HG02571 (cell line): Measurements from ENCODE around the gene BRSK1.

ENCODE experiments used
- ATAC-seq: cut with Tn5 transposase; IDR thresholded peaks from one replicate; pipeline ENCODE4 v1.9.1; 2021; ENCODE audit warnings: mild to moderate bottlenecking, moderate library complexity; ENCODE audit not compliant: unreplicated experiment

The BRSK1 gene

DNA sequence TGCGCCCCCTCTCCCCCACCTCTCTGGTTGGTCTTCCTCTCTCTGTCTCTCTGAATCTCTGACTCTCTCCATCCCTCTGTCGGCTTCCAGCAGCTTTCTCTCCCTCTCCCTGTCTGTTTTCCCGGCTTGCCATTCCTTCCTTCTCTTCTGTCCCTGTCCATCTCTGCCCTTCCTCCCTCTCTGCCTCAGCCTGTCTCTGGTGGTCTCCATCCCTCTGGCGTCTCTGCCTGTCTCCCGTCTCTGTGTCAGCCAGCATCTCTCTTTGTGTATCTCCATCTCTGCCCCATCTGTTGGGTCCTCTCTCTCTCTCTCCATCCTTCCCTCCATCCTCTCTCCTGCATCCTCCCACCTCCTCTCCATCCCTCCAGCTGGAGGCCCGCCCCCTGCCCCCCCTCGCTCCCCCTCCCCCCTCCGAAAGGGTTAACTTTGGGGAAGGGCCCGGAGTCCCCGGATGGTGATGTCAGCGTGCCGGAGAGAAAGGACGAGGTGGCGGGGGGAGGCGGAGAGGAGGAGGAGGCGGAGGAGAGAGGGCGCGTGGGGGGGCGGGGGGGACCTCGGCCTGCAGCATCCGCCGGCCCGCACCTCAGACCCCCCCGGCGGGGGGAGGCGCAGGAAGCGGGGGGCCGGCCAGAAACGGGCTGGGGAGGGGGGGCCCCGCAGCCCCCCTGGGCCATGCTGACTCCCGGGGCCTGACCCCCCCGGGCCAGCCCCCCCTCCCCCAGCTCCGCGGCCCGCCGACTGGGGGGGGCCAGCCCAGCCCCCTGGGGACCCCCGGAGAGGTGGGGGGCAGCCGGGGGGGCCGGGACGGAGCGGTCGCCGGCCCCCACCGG lies at the start of gene BRSK1:
Gene BRSK1, plus strand, starts transcription at position 450 of the 830 bp plus-strand sequence. CDS start 446 bp downstream, outside the sequence.
- ATAC-seq, result no peak

DNA sequence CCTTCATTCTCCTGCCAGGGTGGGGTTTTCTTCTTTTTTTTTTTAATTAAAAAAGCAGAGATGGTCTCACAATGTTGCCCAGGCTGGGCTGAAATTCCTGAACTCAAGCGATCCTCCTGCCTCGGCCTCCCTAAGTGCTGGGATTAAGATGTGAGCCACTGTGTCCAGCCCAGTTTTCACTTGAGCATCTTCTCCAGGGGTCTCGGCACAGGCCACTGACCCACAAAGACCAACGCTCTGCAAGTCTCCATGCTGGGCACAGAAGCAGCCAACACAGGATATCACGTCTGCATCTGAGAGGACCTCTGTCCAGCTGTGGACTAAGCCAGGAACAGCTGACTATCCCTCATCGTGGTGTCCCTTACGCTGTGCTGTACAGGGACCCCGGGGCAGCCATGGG lies 45.8 kb upstream of the BRSK1 start:
- ATAC-seq, result no peak

DNA sequence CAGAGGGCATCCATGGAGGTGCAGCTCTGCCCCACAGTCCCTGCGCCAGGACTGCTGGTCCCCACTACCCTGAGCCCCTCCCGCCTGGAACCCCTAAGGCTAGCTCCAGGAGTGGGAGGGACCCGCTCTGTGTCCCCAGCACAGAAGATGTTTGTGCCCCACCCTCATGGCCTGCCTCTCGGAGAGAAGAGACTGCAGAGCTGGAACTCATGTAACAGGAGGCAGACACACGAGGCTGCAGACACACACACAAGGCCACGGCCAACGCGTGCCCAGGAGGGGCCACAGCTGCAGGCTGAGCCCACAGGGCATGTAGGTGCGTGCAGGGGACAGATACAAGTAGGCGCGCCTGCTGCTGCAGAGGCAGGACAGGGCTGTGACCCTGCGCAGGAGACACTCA lies 44.8 kb upstream of the BRSK1 start:
- ATAC-seq, result no peak

DNA sequence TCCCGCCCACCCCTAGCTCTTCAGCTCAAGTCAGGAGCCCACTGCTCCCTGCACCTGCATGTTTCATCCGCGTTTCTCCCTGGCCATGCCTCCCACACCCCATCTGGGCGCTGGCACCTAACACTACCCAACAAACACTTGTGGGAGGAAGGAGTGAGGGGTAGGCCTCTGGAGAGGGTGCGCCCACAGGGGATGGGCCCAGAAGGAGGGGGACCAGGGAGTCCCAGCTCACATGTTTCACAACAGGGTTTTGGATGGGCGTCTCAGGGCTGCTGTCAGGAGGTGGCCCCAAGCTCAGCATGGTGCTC lies 43.1 kb upstream of the BRSK1 start:
- no peak for ATAC-seq

DNA sequence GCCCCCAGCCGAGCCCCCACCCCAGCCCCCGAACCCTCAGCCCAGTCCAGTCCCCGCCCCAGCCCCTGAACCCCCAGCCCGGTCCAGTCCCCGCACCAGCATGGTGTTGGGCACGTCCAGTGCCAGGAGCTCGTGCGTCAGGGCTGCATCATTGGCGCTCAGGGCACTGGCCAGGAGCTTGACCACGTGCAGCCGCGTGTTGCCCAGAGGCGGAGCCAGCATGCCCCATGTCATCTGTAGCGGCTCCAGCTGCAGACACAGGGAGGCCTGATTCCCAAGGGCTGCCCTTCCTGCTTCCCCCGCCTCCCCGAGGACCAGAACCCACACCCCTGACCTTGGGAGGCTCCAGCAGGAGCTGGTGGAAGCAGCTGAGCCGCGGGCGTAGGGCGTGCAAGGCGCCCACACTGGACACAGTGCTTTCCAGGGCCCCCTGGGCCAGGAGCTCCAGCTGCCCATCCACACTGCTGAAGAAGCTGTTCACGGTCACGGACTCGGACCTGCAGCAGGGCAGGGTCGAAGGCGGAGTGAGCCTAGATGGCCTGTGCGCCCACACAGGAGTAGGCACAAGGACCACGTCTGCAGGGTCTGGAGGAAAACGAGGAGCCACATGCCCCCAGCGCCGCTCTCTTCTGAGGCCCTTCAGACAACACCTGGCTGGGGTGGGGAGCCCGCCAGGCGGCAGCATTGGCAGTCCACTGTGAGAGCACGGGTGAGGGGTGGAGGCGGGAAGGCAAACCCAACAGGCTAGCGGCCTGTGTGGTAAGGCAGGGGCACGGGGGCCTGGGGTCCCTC lies 42.5 kb upstream of the BRSK1 start:
- no peak for ATAC-seq

DNA sequence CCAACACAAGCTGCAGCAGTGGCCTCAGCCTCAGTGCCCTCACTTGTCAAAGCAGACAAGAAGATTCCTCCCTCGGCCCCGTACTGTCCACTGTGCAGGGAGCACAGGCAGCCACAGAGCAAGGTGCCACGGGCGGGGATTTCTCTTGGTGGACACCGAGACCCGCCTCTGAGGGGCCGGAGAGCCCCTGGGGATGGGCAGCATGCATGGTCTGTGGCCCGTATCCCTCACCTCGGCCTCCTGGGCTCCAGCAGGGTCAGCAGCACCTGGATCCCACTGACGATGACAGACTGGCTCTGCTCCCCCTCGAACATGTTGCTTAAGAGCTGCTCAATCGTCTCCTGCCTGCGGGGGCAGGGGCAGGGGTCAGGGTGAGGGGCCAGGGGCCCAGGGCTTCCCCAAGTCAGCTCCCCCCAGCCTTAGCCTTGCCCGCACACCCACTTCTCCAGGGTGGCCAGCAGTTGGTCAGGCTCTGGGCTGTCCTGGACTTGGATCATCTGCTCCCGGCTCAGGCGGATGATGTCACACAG lies 41.8 kb upstream of the BRSK1 start:
- ATAC-seq, result no peak

DNA sequence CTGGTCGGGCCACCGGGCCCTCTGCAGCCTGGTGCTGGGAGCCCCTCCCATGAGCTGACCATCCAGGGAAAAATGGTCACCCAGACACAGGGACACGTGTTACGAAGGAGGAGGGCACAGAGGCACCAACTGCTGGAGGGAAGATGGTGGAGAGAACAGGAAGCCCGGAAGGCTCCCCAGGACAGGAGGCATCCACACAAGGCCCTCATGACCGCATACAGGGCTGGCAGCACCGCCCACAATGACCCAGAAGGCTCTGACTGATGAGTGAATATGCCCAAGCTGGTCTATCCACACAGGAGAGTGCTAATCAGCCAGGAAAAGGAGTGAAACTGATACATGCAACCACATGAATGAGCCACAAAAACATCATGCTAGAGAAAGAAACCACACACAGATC lies 41.3 kb upstream of the BRSK1 start:
- ATAC-seq, result no peak

DNA sequence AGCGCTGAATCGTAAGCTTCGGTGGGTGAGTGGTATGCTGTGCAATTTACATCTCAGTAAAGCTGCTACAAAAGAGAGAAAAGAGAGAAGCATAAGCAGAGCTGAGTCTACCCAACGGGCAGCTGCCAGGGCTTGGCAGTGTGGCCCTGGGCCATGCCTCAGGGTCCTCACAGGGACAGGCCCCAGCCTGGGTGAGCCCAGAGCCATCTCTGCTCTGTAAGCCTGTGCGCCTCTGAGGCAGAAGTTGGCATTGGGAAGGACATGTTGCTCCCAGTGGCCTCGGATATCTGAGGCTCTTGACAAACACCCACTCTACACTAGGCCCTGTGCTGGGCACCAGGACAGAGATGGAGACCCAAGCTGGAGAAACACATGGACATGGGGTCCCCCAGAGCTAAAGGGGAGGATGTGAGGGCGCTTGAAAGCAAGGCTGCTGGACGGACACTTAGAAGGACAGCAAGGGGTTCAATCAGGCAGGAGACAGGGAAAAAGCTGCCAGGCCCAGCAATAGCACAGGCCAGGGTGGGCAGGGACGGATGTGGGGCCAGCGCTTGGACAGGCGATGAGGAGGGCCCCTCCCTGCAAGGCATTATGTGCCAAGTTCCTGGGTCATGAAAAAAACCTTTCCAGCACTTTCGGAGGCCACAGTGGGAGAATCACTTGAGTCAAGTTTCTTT lies 39.7 kb upstream of the BRSK1 start:
- ATAC-seq, result no peak

DNA sequence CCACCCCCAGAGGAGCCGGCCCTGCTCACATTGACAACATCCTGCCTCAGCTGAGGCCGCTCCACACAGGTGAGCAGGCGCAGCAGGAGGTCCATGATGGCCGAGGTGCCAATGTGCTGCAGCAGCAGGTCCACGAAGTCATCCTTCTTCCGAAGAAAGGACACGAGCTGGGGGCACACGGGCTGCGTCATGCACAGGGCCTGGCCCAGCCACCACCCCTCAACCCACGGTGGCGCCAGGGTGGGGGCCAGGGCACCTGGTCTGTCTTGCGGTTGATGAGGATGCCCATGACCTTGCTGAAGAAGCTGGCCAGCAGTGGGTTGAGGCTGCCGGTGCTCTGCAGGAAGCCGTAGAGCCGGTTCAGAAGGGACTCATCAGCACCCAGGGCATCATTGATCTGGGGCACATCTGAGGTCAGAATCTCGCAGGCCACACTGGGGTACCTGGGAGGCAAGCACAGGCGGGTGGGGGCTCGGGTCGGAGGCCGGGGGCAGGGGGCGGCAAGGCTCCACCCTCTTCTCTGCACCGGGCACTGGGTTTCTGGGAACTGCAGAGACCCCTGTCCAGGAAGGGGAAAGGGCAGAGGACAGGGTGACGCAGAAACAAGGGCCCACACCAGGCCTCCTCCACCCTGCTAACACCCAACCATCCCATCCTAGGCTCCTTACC lies 38.4 kb upstream of the BRSK1 start:
- no peak for ATAC-seq

DNA sequence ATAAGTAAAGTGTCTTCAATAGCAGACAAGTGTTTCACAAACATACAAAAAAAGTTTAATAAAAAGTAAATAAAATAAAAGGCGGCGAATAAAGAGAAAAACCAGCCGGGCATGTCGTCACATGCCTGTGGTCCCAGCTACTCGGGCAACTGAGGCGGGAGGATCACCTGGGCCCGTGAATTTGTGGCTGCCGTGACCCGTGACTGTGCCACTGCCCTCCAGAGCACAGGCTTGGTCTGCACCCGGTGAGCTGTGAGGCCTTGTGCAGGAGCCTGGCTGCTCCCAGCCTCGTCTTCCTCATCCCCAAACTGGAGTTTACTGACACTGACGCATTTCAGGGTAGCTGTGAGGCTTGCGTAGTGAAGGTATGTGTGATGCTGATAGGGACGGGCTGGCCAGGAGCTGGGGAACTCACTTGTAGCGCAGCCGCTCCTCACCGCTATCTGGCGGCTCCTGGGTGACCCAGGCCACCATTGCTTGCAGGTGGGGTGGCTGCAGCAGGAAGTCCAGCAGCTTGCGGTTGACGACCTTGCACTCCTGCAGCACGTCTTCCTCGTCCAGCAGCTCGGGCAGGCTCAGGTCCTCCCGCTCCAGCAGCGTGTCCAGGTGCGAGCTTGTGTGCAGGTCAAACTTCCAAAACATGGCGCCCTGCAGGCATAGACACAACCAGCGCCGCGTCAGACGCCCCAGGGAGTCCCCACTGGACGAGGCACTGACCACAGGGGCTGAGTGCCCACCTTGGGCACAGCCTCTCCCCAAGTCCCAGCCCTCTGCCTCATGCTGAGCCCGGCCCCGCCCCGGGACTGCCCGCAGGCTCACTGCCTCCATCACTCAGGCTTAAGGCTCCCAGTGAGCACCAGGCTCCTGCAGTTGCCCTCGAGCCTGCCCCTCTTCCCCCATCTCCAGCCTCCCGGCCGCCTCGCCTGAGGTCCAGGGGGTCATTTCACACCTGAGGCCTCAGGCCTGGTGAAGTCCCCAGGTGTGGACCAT lies 37.0 kb upstream of the BRSK1 start:
- ATAC-seq, result no peak

DNA sequence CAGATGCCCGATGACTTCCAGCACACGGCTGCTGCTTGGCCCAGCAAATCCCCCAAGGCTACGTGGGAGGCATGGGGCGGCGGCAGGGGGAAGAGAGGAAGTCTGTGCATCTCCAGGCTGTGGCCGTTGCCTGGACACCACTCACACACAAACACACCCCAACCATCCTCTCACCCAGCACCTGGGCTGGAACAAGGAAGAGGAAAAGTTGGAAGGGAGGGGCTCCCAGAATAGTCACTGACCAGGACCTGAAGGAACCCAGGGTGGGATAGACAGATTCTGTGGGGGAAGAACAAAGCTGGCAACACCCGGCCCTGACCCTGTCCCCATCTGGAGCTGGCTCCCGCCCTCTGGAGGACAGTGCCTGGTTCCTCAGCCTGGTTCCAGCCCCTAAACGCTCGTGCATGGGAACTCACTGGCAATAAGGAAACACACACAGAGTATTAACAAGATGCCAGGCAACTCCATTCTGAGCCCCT lies 36.1 kb upstream of the BRSK1 start:
- ATAC-seq, result no peak

DNA sequence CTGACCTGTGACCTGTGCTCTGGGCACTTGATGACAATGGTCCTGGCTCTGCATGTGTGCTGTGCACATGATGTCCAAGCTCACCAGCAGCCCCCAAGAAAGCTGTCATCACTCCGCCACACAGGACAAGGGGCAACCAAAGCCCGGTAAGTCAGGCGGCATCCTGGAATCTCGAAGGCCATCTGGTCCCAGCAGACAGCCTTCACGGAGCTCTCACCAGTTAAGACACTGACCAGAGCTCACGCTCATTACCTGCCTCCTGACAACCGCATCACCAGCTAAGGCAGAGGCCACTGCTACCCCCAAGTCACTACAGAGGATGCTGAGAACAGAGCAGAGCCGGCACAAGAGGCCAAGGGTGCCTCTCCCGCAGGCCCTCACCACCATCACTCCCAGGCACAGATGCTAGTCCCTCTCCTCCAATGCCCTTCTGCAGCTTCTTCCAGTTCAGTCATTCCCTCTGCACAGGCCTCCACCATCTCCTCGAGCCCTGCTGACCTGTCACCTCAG lies 35.6 kb upstream of the BRSK1 start:
- ATAC-seq, result no peak

DNA sequence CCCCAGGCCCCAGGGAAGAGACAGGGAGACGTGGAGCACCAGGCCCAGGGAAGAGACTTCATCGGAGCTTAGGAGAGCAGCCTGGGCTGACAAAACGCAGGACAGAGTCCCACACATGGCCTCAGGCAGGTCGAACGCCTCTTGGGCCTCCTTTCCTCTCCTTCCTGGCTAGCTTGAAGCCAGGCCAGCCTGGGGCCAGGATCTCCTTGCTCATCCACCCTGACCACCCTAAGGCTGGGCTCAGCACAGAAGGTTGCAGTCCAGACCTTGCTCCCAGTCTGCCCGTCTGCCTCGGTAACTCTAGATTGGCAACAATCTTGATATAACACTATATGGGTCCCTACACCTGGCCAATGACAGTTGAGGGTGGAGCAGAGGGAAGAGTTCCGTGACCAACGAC lies 35.1 kb upstream of the BRSK1 start:
- no peak for ATAC-seq

DNA sequence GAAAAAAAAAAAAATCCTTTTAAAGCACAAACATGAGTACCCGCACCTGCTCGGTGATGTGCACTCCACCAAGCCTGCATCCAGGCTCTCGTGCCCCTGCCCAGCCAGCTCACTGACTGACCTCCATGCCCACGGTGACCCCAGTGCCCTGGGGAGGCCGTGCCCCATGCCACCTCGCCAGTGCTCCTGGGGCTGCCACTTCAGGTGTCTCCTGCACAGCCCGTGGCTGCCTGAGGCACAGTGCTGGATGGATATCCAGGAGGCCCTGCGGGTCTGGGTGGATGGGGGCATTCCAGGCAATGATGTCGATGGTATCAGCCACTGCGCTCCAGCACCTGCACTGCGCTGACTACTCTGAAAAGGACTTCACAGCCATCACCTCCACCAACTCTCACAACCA lies 34.0 kb upstream of the BRSK1 start:
- no peak for ATAC-seq

DNA sequence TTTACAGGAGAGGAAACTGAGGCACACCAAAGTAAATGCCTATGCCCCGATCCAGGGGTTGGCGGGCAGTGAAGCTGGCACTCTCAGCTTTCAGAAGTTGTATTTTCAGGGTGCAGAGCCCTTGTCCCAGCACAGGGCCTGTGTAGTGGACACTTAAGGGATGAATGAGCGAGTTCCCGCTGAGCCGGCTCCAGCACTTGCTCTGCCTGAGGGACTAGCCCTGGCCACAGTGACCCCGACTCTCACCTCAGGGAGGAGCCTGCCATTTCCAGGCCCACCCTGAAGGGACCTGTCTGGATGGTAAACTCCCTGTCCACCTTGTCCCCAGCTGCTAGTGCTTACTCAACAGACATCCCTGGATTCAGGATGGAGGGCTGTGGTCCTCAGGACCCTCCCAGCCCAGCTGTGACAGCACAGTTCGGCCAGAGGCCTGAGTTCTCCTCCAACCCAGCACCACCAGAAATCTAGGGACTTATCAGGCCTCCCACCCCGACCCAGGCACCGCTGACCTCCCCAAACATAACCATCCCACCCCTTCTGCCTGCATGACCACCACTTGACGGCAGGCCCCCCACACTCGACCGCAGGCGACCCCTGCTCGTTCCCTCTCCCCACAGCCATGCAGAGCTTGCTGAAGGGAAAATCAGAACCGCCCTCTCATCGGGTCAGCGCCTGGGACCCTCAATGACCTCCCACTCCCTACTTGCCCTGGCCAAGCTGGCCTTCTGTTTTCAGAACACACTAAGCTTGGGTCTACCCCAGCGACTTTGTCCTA lies 33.3 kb upstream of the BRSK1 start:
- ATAC-seq, result no peak

DNA sequence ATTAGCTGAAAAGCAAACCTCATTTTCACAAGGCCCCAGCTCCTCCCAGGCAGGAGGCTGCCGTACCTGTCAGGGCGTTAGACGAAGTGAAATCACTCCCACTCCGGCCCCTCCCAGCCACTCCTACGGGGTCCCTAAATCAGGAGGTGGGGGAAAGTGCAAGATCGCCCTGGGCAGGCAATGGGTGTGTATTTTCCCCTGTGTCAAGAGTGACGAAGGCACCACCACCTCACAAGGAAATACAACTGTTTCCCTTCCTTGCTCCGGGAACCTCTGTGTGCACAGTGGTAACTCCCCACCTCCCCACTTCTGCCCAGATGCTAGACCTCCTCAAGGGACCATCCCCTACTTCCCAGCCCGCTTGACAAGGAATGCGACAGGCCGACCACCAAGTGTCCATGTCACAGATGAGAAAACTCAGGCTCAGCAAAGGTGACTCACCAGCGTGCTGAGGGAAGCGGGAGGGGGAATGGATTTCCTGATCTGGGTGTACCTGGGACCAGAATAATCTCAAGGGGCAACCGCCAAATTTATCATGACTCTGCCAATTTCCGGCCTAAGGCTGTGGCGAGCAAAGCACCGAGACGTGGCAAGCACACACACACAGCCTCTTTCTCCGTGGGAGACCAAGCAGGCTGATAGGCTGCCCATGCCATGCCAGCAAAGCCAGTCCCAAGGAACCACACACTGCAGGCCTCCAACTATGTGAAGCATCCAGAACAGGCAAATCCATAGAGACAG lies 32.3 kb upstream of the BRSK1 start:
- no peak for ATAC-seq

DNA sequence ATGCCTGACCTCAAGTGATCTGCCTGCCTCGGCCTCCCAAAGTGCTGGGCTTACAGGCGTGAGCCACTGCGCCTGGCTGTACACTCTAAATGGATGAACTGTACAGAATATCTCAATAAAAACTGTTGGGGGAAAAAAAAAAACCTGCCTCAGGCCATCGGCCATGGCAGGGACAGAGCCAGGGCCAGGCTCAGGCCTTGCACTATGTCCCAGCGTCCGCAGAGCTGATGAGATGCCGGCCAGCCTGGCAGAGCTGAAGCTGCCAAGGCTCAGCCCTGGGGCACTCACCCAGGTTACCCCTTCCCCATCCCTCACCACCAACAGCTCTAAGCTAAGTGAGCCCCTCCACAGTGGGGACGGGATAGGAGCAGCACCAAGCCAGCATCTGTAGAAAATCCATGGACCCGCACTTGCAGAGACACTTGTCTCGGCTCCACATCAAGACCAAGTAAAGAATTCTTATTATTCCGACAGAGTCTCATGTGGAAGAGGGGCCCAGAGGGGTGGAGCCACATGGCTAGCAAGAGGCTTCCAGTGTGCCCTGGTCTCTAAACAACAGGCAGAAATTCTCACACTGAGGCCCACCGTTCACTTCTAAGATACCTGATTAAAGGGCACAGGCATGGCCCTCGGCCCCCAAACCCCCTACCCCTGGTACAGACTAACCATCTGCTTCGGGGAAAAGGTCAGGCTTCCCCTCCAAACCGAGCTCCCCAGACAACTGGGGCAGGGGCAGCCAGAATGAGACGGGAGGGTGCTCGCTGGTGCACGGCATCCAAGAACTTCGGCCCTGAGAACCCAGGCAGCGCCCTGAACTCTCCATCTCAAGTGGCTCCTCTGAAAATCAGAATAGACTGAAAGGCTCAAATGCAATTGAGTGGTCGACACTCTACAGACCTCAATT lies 30.8 kb upstream of the BRSK1 start:
- no peak for ATAC-seq
